GM18873 (cell line): ENCODE measurements around the gene ZNF385B.
"Not testable (repeated sequence)": the region's sequence is repeated elsewhere in the genome, so short reads cannot be mapped to it uniquely, and the experiment has no call there.

Experiments
- ATAC-seq: cut with Tn5 transposase; IDR thresholded peaks from one replicate; pipeline ENCODE4 v1.9.1; 2021; ENCODE audit warnings: mild to moderate bottlenecking, moderate library complexity, moderate number of reproducible peaks; ENCODE audit not compliant: unreplicated experiment, low FRiP score

The ZNF385B gene

DNA sequence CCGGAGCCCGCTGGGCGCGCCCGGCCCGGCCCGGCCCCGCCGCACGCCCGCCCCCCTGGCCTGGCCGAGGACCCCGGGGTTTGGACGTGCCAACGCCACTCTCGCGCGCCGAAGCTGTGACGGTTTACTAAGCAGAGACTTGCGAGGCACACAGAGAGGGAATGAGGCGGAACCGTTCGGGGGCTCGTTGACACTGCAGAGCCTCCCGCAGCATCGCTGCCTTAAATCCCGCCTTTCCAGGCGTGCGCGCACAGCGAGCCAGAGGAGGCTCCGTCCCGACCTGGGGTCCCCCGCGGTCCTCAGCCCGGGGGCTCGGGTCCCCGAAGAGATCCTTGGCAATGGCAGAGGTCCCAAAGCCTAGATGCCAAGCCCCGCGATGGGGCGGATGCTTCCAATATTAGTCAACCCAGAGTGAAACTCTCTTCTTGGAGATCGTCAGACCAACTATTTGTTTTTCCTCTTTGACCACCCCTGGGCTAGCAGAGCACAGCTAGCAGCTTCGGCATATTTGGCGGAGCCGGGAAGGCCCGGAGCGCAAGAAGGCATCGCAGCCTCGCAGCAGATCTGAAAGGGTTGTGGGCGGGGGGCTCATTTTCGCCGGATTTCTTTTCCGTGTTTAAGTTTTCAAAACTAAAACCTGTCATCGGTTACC lies at the start of gene ZNF385B:
ZNF385B (minus strand) TSS at position 197 of the 652 bp plus-strand sequence.
- no peak for ATAC-seq

DNA sequence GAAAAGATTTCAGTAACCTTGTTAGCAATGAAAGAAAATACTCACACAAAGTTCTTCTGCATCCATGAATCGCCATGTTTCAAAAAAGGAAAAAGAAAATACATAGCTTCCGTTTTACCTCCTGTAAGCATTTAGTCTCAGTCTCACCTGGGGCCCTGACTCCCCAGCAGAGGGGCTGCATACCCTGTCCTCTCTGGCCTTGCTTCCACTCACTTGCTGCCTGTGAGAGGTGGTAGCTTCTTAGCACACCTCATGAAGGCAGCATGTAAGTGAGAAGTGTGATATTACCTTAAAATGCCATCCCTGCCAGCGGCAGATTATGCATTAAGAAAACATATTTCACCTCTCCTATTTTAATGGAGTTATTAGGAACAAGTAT lies 49.3 kb upstream of the ZNF385B start:
- no peak for ATAC-seq

DNA sequence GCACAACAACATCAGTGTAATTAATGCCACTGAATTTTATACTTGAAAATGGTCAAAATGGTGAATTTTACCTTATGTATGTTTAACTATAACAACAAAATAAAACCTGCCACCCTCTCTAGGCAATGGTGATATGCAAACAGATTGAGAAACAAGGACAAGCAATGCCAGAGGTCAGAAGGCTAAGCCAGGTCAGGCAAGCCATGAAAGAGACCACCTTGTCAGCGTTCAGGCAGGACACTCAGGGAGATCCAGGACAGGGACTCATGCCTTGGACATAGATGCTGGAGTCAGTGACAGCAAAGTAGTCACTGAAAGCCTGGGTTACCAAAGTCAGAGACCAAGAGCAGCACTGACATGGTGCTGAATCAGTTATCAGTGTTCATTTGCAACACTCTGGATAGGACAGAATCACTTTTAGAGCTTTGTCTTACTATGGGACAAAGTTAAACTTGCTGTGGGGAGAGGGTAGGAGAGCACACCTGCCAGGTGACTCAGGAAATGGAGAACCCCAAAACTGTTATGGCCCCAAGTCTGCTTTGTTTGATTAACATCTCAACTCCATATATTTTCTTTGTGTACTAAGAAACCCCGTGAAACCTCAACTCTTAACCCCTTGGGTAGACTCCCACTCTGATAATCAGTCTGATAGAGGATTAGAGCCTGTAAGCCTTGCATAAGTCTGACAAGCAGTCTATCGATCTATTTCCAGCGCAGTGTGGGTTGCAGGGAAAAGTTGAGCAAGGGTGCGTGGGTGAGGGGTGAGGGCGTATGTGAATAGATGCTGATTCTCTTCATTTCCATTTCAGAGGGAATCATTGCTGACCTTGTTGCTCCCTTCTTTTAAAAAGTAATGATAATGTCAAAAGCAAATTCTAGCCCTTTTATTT lies 48.7 kb upstream of the ZNF385B start:
- no peak for ATAC-seq

DNA sequence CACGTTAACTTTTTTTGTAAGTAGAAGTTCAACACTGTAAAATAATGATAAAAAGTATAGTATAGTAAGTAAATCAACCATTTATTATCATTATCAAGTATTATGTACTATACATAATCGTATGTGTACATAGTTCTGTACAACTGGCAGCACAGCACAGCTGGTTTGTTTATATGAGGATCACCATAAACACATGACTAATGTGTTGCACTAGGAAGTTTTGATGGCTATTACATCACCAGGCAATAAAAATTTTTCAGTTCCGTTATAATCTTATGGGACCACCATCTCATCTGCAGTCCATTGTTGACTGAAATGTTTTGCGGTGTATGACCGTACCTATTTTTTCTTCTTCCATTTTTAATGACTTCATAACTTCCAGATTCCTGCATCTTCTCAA lies 39.2 kb upstream of the ZNF385B start:
- ATAC-seq: no peak

DNA sequence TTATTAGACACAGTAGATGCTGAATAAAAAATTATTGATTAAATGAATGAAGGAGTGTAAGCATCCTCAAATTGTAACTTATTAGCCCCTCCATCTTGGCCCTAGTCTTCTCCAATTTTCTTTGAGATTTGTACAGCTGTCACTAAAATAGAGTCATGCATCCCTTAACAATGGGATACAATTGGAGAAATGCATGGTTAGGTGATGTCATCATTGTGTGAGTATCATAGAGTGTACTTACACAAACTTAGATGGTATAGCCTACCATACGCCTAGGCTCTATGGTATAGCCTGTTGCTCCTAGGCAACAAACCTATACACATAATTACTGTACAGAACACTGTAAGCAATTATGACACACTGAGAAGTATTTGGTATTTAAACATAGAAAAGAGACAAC lies 38.3 kb upstream of the ZNF385B start:
- ATAC-seq: no peak

DNA sequence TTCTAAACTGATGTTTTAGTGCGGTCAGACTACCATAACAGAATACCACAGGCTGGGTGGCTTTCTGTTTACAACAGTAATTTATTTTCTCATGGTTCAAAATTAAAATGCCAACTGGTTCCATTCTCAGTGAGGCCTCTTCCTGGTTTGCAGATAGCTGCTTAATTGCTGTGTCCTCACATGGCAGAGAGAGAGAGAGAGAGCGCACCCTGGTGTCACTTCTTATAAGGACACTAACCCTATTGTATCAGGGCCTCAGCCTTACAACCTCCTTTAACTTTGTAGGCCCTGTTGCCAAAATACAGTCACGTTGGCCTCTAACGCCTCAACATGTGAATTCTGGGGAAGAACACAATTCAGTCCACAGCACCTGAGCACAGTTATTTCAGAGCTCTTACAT lies 37.5 kb upstream of the ZNF385B start:
- peak; percentile 78 for ATAC-seq

DNA sequence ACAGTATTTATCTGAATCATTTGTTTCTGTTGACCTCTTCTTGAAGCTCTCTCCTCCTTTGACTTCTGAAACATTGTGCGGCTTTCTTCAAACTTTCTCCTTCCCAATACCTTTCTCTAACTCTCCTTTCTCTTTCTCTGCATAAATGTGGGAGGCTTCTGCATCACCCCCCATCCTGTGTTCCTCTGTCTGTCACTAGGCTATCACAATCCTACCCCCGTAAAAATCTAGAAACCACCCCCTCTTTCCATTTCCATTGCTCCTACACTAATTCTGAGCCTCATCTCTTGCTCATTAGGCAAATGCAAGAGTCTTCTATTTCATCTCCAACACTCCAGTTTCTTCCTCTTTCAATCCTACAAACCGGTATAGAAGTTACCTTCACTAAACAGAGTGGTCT lies 32.2 kb upstream of the ZNF385B start:
- ATAC-seq: no peak

DNA sequence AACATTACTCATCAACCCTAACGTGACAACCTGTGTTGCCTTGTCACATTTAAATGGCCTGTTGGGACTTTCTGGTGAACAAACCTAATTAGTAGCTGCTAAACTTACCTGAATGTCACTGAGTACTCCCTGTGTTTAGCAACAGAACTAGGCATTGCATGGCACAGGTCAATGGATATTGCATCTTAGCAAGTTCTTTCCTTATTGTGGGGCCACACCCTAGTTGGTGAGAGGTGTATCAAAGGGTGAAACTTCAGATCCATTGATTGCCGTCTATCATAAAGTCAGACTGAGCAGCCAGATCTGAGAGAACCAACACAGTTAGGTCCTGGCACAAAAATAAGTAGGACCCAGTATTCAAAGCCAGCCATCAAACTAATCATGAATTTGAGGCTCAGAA lies 29.8 kb upstream of the ZNF385B start:
- no peak for ATAC-seq

DNA sequence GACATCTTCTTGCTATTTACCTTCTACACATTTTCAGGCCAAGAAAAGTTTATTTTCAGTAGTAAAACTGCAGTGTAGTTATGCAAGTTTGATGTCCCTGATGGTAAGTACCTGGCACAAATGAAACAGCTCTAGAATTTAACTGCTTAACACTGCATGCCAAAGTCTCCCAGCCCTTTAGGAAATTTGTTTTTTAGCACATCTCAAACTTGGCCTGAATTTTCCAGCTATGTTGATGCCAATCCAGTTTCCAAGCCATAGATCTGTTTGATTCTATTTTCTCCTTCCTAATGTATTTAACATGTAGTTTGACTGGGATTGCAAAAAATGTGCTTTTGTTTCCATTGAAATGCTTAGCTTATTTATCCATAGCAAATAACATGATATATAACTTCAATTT lies 29.3 kb upstream of the ZNF385B start:
- no peak for ATAC-seq

DNA sequence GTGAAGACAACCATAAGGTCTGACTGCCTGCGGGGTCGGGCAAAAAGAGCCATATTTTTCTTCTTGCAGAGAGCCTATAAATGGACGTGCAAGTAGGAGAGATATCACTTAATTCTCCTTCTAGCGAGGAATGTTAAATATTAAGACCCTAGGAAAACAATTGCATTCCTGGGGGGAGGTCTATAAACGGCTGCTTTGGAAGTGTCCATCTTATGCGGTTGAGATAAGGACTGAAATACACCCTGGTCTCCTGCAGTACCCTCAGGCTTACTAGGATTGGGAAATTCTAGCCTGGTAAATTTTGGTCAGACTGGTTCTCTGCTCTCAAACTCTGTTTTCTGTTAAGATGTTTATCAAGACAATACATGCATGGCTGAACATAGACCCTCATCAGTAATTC lies 27.2 kb upstream of the ZNF385B start:
- ATAC-seq: not testable (repeated sequence)

DNA sequence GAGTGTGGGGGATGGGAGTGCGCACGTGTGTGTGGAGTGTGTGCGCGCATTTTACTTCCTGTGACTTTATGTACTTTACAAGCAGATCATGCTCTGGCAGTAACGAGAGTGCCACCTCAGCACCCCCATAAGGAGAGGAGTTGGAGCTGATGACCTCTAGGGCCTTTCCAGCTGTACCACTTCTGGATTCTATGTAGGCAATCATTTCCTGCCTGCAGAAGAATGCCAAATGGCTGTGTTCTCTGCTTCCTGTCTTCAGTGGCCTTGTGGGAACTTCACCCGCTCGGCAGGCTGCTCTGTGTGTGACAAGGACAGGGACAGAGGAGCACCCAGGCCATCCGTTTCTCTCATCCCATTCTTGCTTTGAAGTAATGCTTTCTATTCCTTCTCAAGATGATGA lies 22.8 kb upstream of the ZNF385B start:
- ATAC-seq: no peak

DNA sequence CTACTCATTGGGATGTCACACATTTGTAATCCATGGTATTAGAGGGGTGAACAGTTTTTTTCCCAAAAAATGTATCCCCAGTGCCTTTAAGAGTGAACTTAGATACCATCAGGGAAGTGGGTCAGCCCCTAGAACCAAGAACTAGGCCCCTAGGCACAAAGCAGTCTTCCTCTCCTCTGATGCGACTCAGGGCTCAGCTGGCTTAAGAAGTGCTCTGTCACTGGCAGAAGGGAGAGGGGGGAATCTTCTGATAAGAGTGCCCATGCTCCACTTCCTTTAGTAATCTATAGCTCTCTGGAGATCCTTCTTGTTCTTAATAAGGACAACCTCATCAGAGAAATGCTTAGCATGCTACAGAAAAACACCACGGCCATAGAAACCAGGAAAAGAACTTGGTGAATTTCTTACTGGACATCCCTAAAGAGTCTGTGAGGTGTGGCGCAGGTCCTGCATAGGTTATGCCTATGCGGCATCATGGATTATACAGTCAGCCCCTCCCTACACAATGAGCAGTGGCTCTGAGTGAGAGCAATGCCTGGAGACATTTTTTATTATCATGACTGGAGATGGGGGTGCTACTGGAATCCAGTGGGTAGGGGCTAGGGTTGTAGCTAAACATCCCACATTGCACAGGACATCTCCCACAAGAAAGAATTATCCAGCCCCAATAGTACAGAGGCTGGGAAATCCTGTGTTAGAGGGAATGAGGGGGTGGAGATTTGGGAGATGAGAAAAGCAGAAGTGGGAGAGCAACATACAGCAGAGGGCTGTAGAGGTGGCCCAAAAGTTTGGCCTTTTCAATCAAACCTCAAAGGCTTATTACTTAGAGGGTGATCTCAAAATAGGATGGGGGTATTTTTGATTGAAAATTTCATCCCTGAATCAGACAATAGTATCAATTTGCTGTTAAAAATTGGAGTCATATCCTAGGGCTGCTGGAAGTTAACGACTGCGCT lies 21.7 kb upstream of the ZNF385B start:
- no peak for ATAC-seq

DNA sequence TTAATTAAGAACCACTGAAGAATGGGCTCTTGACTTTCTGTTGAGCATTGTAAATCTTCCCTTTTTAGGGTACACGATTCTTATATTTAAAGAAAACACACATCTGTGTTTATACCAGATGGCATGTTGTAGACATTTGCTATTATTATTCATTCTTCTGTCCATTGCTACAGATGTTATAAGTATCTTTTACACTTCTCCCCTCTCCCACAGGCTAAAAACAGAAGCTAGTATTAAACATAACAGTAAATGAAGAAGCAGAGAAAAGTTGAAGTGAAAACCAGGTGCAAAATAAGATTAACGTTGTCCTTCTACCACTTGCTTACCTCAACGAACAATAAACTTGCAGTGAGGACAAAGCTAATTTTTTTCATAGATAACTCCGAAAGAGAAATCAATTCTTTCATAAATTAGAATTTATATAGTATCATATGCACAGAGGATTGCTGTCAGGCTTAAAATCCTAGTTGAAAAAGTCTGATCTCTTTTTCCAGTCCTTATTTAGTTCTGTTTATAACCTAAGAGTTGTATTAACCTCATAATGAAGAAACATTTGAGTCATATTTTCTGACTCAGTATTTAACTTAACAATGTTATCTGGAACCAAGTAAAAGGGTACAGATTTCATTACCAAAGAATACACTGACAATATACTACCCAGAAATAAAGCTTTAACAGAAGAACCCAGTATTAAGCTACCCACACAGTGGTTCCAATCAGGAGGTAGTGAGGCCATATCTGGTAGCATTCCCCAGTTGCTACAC lies 16.4 kb upstream of the ZNF385B start:
- ATAC-seq: no peak

DNA sequence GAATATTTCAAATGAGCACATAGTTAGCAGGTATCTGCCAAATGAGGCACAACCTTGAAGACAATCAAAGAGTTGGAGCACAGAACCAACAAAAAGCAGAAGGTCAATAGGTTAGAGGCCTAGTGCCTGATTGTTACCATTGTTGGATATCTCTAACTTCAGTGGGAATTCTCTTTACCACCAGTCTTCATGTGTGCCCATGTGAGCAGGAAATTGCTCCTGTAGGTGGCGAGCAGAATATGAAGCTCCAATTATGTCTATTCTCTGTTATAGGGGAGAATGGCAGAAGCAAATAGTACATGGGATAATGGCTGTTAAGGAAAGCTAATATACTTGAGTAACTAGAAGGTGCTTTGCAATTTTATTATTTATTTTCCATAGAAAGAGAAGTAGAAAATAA lies 14.9 kb upstream of the ZNF385B start:
- ATAC-seq: no peak

DNA sequence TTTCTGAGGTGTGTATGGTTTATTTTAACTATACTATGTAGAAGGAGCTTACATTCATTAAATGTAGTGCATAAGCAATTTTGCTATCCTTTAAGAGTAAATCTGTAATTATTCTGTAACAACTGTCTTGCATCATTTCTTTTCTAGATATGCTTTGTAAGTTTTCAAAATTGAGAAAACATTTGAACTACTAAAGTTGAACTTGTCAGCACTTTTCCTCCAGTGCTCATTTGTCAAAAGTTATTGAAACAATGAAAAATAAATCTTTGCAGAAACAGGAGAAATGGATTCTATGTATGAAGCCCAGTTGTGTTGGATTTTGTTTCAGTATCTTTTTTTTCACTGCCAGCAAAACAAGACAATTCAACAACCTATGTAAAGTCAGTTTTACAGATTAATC lies 14.5 kb upstream of the ZNF385B start:
- no peak for ATAC-seq

DNA sequence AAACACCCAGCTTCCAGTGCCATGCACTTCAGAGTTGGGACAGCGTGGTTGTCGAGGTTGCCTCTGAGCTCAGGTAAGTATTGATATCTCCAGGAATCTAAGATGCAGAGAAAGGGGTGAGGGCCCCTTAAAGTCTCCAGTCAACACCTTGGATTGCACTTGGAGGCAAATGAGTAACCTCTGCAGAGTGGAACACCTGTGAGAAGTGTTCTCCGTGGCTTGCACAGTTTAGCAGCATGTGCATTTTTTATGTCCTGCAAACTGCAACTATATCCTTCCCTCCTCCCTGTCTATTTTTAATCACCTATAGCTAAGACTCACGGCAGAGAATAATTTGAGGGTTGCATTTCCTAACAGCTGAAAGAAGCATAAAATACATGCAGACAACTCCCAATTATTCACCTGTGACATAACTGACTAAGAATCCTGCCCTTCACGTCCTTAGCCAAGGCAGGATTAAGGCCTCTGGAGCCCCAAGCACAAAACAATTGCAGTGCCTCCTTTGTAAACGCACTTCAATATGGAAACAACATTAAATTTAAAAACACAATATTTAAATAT lies 1.6 kb upstream of the ZNF385B start:
- ATAC-seq: no peak

DNA sequence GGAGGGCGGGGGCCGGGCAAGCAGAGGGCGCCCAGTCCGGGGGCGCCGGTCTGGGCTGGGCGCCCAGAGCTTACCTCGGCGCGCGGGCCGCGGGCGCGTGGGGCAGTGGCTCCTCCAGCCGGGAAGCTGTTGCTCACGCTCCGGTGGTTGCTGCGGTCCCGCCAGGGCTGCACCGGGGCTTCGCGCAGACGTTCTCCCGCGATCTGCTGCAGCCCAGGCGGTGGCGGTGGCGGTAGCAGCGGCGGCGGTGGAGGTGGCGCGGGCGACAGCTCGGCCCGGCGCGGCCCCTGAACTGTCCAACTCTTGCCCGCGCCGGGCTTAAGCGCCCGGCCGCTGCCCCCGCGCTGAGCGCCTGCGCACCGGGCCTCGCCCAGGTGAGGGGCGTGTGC lies 391 bp downstream of the ZNF385B start:
- ATAC-seq: no peak

DNA sequence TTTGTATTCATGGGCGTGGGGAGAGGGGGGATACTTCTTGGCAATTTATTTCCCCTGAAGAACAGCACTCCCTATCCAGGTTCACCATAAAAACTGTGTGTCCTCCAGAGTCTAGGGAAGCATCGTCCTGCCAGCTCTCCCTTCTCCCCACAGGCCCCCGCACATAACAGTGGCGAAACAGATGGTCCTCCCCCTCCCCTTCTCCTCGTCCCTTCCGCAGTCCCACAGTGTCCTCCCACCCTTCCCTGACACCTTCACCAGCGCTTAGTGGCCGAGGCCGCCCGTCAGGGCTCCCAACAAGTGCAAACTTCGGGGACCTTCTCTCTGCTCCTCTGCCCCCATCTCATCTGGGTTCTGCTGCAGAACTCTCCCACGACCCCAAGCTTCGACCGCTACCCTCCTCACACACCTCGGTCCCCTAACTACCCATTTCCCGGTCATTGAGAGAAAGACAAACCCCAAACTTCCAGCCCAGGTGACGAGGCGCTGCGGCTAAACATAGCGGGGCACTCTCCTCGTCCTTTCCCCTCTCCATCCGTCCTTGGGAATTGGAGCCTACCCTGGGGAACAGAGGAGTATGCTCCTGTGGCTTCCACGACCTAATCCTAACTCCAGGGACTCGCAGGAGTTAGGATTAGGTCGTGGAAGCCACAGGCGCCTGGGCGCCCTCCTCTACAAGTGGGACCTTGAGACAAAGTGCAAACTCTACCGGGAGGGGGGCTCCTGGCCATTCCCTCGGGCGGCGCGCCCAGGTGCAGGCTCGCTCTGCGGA lies 971 bp downstream of the ZNF385B start:
- no peak for ATAC-seq

DNA sequence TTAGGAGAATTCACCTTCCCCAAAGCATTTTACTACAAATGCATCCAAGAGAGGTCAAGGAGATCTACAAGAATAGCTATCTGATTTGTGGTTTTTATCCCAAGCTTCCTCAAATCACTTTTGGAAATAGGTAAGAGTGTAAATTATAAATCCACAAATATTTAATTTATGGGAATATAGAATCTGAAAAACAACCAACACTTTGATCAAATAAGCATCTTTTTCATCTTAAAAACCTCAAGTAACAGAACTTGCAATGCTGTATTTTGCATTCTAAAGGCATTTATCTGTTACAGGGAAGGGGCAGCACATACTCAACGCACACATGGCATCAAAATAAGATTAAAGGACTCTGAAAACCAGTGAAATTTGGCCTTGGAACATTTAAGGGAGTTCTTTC lies 1.9 kb downstream of the ZNF385B start:
- no peak for ATAC-seq
